ENCODE measurements around the gene TCIRG1.

TCIRG1 gene

GRCh38 chr11:68004551-68005335, 34.1 kb upstream of the TCIRG1 start:
- no peak for DNase-seq (ENCODE audit: low read depth, low spot score)

- DNase-seq (ENCODE audit: low read depth, low spot score), result no peak
These were observed 32.1 kb upstream of the TCIRG1 start for GRCh38 chr11:68006606-68007166.

DNA sequence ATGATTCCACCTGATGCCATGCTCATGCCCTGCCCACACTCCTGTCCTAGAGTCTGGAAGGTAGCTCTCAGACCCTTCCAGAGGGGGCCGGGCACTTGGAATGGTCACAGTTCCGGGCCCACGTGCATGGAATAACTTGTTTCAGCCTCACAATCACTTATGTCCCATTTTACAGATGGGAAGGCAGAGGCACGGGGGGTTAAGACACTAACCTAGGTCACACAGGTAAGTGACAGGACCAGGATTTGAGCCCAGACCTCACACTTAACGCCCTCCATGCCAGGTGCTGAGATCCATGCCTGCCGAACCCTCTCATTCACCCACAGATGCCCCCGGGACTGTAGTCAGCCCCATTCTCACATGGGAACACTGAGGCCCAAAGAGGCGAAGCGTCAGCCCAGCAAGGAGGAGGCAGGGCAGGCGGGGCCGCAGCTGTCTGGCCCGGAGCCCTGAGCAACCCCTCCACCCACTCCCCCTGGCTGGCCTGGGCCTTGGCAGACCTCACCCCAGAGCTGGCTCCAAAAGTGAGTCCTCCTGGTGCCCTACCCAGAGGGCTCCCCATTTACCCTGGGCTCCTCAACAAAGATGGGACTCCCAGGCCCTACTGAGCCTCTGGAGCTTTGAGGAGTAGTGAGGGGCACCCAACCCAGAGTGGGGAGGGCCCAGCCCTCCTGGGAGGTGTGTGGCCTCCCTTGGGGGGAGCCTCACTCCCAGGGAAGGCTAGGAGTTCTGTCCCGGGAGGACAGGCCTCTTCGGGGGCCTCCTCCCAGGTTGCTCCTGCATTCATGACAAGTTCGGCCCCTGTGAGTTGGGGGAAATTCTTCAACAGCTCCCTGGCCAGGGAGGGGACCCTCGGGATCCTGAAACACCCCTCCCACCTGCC, 31.1 kb upstream of the TCIRG1 start:
- DNase-seq (ENCODE audit: low read depth, low spot score), result no peak

DNA sequence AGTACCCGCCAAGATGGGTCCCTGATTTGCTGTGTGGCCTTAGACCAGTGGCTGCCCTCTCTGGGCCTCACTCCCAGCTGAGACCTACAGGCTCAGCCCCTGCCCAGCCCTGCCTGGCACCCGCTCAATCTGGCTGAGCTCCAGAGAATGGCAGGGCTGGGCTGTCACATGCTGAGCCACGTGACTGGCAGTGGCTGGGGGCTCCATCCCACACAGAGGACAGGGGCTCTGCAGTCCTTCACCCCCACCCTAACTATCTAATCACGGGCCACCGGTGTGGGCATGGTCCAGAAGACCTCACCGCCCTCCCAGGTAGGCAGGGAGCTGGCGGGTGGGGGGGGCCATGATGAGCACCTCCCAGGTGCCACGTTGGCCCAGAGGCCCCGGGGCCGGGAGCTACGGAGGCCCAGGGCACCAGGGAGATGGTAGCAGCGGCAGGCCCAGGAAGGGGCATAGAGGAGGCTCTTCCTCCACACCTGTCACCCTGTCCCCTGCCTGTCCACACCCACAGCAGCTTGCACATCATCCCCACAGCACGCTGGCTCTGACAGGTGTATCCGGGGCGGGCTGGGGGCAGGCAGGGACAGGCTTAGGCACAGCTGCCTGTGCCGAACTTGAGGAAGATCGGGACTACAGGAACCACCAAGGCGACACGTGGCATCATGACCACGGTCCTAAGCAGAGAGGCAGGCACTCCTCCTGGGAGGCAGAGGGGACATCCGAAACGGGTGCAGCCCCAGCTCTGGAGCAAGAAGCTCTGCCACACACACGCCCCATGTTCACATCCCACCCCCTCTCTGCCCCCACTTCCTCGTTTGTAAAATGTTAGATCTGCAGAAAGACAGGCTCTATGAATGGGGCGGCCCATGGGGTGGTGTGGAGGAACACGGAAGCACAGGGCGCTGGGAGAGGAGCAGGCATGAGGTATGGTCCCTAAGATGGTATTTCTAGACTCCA, 30.2 kb upstream of the TCIRG1 start:
- DNase-seq (ENCODE audit: low read depth, low spot score), result no peak

DNA sequence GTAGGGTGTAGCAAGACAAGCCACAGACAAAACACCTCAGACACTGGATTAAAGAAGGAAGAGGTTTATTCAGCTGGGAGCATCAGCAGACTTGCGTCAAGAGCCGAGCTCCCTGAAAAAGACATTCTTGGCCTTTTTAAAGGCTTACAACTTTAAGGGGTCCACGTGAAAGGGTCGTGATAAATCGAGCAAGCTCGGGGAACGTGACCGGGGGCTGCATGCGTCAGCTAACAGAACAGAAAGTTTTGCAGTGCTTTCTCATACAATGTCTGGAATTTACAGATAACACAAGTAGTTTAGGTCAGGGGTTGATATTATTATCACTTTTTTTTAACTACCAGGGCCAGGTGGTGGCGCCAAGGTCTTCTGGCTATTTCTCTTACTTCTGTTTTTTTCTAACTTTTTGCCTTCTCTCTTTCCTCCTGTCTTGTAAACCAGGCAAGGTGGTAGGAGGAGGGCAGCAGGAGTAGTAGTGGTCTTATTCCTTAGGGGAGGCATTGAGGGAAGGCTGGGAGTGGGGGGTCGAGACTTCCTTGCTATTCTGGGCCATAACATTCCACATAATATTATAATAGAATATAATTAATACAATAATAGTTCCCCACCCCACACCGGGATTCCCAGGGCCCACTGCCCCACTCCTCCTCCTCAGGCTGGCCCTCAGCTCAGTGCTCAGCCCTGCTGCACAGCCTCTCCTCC, 29.3 kb upstream of the TCIRG1 start:
- DNase-seq (ENCODE audit: low read depth, low spot score), result no peak

- DNase-seq (ENCODE audit: low read depth, low spot score), result no peak
These were observed 28.5 kb upstream of the TCIRG1 start, which contains the start of gene ALDH3B1 for GRCh38 chr11:68010090-68011041. Gene ALDH3B1 (plus strand): TSS chr11:68010327. CDS start chr11:68015298, 4,971 bp downstream.

GRCh38 chr11:68011051-68011943, 27.5 kb upstream of the TCIRG1 start:
- no peak for DNase-seq (ENCODE audit: low read depth, low spot score)

DNA sequence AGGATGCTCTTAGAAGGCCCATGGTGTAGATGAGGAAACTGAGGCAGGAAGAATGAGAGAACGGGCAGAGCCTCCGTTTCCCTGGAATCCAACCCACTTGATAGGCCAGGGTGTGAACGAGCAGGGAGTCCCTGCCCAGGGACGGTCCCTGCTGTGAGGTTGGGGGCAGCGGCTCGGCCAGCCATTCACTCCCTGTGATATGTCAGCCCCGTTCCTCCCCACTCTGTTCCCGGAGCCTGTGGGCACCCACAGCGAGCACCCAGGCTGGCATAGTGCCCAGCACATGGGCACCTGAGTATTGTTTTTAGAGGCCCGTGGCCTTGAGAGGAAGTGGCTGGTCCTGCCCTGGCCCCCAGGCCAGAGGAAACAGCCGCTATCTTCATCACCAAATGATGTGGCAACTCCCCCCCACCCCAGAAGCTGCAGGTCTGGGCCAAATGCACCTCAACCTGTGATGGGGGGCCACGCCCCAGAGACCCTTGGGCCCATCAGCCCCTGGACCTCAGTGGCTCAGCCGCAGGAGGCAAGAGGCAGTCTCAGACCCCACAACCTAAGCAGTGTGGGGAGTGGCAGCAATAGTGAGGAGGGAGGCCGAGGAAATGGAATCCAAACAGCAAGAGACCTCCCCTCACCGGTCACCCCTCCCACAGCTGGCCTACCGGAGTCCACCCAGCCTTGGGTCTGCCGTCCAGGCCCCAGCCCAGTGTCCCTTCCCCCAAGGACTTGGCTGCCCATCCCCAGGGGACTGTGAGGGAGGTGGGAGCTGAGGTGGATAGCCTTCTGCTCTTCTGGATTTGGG, 26.6 kb upstream of the TCIRG1 start:
- no peak for DNase-seq (ENCODE audit: low read depth, low spot score)

GRCh38 chr11:68012843-68013610, 25.8 kb upstream of the TCIRG1 start:
- DNase-seq (ENCODE audit: low read depth, low spot score), result peak; percentile 79

DNA sequence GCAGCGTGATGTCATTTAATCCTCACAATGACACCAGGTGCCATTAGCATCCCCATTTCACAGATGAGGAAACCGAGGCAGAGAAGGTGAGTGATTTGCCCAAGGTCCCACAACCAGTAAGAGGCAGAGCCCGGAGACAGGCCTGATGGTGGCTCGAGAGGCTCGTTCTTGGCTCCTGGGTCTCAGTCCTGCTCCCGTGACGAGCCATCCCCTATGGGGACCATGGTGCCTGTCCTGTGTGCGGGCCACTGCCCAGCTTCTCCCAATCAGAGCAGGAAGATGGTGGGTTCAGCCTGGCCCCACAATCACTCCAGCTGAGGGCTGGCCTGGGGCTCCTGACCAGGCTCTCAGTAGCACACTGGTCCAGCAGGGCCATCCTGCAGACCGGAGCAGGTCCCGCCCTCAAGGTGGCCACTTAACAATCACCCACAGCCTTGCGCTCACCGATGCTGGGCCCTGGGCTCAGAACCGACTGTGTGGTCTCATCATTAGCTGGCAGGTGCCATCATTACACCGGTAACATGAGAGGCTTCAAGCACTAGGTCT, 25.1 kb upstream of the TCIRG1 start:
- no peak for DNase-seq (ENCODE audit: low read depth, low spot score)

DNA sequence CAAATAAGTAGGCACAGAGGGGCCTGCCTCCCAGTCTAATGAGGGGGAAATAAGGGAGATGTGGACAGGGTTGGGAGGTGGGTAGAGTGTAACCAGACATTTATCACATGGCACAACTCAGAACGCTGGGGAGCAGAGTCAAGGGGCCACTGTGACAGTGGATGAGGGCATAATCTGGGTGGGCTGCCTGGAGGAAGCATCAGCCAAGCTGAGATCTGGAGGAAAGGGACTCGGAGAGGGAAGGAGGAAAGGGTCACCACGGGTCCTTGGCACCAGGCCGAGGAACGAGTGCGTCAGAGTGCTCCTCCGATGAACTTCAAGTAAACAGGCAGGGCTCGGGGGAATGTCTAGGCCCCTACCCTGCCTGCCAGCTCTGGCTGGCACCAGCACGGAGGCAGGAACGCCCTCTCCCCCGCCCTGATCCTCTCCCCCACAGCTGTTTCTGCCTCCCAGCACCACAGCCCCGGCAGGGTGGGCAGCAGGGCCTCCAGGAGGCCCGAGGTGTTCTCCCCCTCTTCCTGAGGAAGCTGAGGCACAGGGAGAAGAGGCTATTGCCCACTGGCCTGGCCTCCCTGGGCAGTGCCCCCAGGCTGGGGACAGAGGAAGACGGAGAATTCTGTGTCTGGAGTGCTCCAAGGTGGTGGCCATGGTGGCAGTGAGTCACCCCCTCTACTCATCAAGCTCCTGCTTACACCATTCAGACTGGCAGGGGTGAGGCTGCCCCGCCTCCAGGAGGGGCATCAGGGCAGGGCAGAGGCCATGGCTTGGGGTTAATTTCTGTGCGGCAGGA, 24.5 kb upstream of the TCIRG1 start:
- DNase-seq (ENCODE audit: low read depth, low spot score), result no peak

DNA sequence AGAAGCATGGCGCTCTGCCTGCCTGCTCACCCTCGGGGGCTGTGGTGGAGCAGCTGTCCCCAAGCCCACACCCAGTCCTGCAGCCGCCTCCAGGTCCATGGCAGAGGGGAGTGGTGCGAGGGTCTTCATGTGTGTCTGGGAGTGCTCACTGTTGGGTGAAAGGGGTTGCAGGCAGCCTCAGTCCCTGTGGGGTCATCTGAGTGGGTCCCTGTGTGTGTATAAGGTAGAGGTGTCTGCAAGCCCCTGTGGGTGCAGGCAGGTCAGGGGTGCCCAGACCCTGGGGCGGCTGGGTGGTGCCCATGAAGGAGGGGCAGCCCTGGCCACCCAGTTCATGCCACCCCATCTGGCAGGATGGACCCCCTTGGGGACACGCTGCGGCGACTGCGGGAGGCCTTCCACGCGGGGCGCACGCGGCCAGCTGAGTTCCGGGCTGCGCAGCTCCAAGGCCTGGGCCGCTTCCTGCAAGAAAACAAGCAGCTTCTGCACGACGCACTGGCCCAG, 23.8 kb upstream of the TCIRG1 start:
- DNase-seq (ENCODE audit: low read depth, low spot score), result no peak

DNA sequence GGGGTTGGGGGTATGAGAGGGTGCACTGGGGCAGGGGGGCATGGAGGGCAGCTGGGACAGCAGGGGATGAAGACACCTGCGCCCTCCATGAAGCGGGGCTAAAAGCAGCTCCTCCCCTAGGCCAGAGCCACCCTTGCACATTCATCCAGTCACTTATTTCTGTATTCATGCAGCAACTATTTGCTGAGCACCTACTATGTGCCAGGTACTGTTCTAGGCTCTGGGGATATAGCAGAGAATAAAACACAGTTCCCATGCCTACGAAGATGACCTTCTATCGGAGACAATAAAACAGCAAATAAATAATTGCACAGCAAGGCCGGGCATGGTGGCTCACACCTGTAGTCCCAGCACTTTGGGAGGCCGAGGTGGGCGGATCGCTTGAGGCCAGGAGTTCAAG, 23.4 kb upstream of the TCIRG1 start:
- no peak for DNase-seq (ENCODE audit: low read depth, low spot score)

GRCh38 chr11:68016161-68016903, 22.5 kb upstream of the TCIRG1 start:
- DNase-seq (ENCODE audit: low read depth, low spot score), result no peak

Data from smooth muscle cell of the brain vasculature (primary cell).